ENCODE data around the gene SLC4A2. TPM values are rescaled to one million over a fixed set of nuclear protein-coding genes. Genes with fewer than 3 reads are reported as not detected.
A peak's percentile ranks its signal among the peaks of the same experiment; 100 is the strongest.

The SLC4A2 gene
- total RNA-seq, 2 donors from 2014 or later: 50.1 to 147 TPM

DNA sequence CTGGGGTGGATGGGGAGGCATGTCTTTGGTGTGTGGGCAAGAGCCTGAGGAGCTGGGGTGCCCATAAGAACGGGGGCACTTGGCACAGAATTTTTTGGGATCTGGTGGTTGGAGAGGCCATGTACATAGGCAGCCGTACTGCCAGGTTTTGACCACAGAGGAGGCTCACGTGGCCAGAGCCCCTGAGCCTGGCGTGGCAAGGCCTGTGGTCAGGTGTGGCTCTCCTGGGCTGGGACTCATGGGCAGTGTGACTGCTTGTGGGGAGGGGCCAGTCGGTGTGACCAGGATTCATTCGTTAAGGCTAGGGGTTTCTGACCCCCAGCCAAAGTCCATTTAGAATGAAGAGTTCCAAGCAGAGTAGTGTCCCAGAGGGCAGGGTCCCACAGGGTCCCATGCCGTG is 65.1 kb downstream of the SLC4A2 start:
- TF ChIP-seq, protein P1, sequence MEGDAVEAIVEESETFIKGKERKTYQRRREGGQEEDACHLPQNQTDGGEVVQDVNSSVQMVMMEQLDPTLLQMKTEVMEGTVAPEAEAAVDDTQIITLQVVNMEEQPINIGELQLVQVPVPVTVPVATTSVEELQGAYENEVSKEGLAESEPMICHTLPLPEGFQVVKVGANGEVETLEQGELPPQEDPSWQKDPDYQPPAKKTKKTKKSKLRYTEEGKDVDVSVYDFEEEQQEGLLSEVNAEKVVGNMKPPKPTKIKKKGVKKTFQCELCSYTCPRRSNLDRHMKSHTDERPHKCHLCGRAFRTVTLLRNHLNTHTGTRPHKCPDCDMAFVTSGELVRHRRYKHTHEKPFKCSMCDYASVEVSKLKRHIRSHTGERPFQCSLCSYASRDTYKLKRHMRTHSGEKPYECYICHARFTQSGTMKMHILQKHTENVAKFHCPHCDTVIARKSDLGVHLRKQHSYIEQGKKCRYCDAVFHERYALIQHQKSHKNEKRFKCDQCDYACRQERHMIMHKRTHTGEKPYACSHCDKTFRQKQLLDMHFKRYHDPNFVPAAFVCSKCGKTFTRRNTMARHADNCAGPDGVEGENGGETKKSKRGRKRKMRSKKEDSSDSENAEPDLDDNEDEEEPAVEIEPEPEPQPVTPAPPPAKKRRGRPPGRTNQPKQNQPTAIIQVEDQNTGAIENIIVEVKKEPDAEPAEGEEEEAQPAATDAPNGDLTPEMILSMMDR (IDR thresholded peaks at IDR 0.05): no peak
- TF ChIP-seq POLR2A (IDR thresholded peaks at IDR 0.05): no peak
- peaks cover 0 to 12% of the 10 kb centered on the region in 2 donors for H3K36me3 ChIP-seq (replicated peaks in 1 of 2; ENCODE audit: insufficient read depth in 1 of 2, low read depth in 2 of 2)

GRCh38 chr7:151124899-151125399 is 65.6 kb downstream of the SLC4A2 start:
- Histone ChIP-seq H3K4me3 (no peak overlapping the region), H3K27me3 (no peaks in the 10 kb centered on the region), H3K27ac (no peak overlapping the region), H3K4me1 (peaks cover 6% of the 10 kb centered on the region), H3K36me3 (replicated peaks in 1 of 2; ENCODE audit: insufficient read depth in 1 of 2, low read depth in 2 of 2) (peaks cover 0 to 10% of the 10 kb centered on the region in 2 donors), H3K9me3 (no peaks in the 10 kb centered on the region)
- ATAC-seq: no peak
- no peak for DNase-seq
- TF ChIP-seq, protein P1 (IDR thresholded peaks at IDR 0.05): no peak
- TF ChIP-seq POLR2A (IDR thresholded peaks at IDR 0.05): no peak
- WGBS, 2 donors: 78 to 92% methylated on average over 14 of the region's 14 CpGs
- intact Hi-C loops (cut with DNase I): loop anchor here (10.0 kb wide), 1 partner anchor 180 kb away; no protein-coding TSS in a partner anchor

More for the DNA sequence above, 65.1 kb downstream of the SLC4A2 start:
- Histone ChIP-seq H3K27me3 (no peaks in the 10 kb centered on the region), H3K4me3 (no peak overlapping the region), H3K9me3 (no peaks in the 10 kb centered on the region), H3K4me1 (peaks cover 6% of the 10 kb centered on the region), H3K27ac (no peak overlapping the region)
- DNase-seq (no peak), ATAC-seq (no peak)
- intact Hi-C loops (cut with DNase I): loop anchor here (10.0 kb wide), 1 partner anchor 180 kb away; no protein-coding TSS in a partner anchor
- 65 to 86% methylated on average over 7 of the region's 7 CpGs for WGBS, 2 donors

GRCh38 chr7:151125470-151125845 is 66.1 kb downstream of the SLC4A2 start:
- no peak for TF ChIP-seq POLR2A (IDR thresholded peaks at IDR 0.05)
- TF ChIP-seq, protein P1 (IDR thresholded peaks at IDR 0.05): peak in 1 of 7 experiments; percentile 11
- no peaks in the 10 kb centered on the region for H3K9me3 ChIP-seq
- peaks cover 0 to 12% of the 10 kb centered on the region in 2 donors for H3K36me3 ChIP-seq (replicated peaks in 1 of 2; ENCODE audit: insufficient read depth in 1 of 2, low read depth in 2 of 2)
- H3K4me1 ChIP-seq: peaks cover 6% of the 10 kb centered on the region
- peak overlapping the region in 1 of 4 donors; percentile 44 for H3K27ac ChIP-seq
- WGBS, 2 donors: 43 to 65% methylated on average over 22 of the region's 22 CpGs
- no peaks in the 10 kb centered on the region for H3K27me3 ChIP-seq
- ATAC-seq: no peak
- peak in 2 of 4 donors; percentile 31 to 39 for DNase-seq
- intact Hi-C loops (cut with DNase I): loop anchor here (10.0 kb wide), 1 partner anchor 179 kb away; no protein-coding TSS in a partner anchor
- no peak overlapping the region for H3K4me3 ChIP-seq

- peaks cover 6% of the 10 kb centered on the region for H3K4me1 ChIP-seq
- no peak for DNase-seq
- ATAC-seq: peak; percentile 12
- peaks cover 0 to 15% of the 10 kb centered on the region in 2 donors for H3K36me3 ChIP-seq (replicated peaks in 1 of 2; ENCODE audit: insufficient read depth in 1 of 2, low read depth in 2 of 2)
- intact Hi-C loops (cut with DNase I): loop anchor here (10.0 kb wide), 1 partner anchor 179 kb away; no protein-coding TSS in a partner anchor
- peak overlapping the region in 1 of 4 donors; percentile 44 for H3K27ac ChIP-seq
- 51 to 69% methylated on average over 54 to 56 of the region's 58 CpGs for WGBS, 2 donors
- no peak overlapping the region for H3K4me3 ChIP-seq
- no peaks in the 10 kb centered on the region for H3K9me3 ChIP-seq
- no peak for TF ChIP-seq POLR2A (IDR thresholded peaks at IDR 0.05)
- TF ChIP-seq, protein P1 (IDR thresholded peaks at IDR 0.05): no peak
- no peaks in the 10 kb centered on the region for H3K27me3 ChIP-seq
Measured at GRCh38 chr7:151125846-151126481, 66.6 kb downstream of the SLC4A2 start.

Other genes starting within 250 kb of the SLC4A2 start
- 1 to 10 TPM in 1 of 2 donors, not detected in 1; 1.6 TPM for gene AOC1, start 207.1 kb upstream of the SLC4A2 start, total RNA-seq
- 1 to 10 TPM; 3.6 to 5.3 TPM for gene KCNH2, start 81.3 kb upstream of the SLC4A2 start, total RNA-seq
- gene NOS3, start 68.6 kb upstream of the SLC4A2 start, total RNA-seq: 1 to 10 TPM; 4.9 to 7.6 TPM
- gene ATG9B, start 35.1 kb upstream of the SLC4A2 start, total RNA-seq: not detected
- 10 to 100 TPM in 1 of 2 donors, 1 to 10 TPM in 1; 8.8 to 39.6 TPM for gene ABCB8, start 31.1 kb upstream of the SLC4A2 start, total RNA-seq
- gene ASIC3, start 11.1 kb upstream of the SLC4A2 start, total RNA-seq: 1 to 10 TPM in 1 of 2 donors, under 1 TPM in 1; 0.78 to 1.3 TPM
- 1 to 10 TPM; 2.3 to 6.3 TPM for gene CDK5, start 1.7 kb upstream of the SLC4A2 start, total RNA-seq
- 100 to 1,000 TPM in 1 of 2 donors, 10 to 100 TPM in 1; 60.7 to 201 TPM for gene FASTK, start 21.2 kb downstream of the SLC4A2 start, total RNA-seq
- gene TMUB1, start 23.9 kb downstream of the SLC4A2 start, total RNA-seq: 10 to 100 TPM; 34.9 to 54.2 TPM
- 100 to 1,000 TPM in 1 of 2 donors, 10 to 100 TPM in 1; 45.4 to 104 TPM for gene AGAP3, start 26.9 kb downstream of the SLC4A2 start, total RNA-seq
- not detected for gene GBX1, start 108.1 kb downstream of the SLC4A2 start, total RNA-seq
- not detected for gene ASB10, start 127.7 kb downstream of the SLC4A2 start, total RNA-seq
- not detected for gene H2BK1, start 150.9 kb downstream of the SLC4A2 start, total RNA-seq
- gene ABCF2, start 167.6 kb downstream of the SLC4A2 start, total RNA-seq: 10 to 100 TPM; 11.9 to 13.5 TPM
- gene CHPF2, start 172.9 kb downstream of the SLC4A2 start, total RNA-seq: 10 to 100 TPM; 24.4 to 52.1 TPM
- gene SMARCD3, start 189.1 kb downstream of the SLC4A2 start, total RNA-seq: 10 to 100 TPM; 22.3 to 37.2 TPM